Right lobe of liver (tissue), 6 donors: ENCODE data around the gene RCOR3. TPM values are rescaled to one million over a fixed set of nuclear protein-coding genes. Genes with fewer than 3 reads are reported as not detected.
"Not testable (repeated sequence)": the region's sequence is repeated elsewhere in the genome, so short reads cannot be mapped to it uniquely, and the experiment has no call there.

Experiments
- ATAC-seq, 4 donors: fragments of 200-7000 bp; cut with Tn5 transposase; one replicate each; pipeline ENCODE4 v1.9.1; 2020; ENCODE audit warnings: mild to moderate bottlenecking in 4 of 4, moderate library complexity in 4 of 4
- DNase-seq, 3 donors: peaks; one replicate each; pipeline ENCODE4 v3.0.0-alpha.2; 2020
- H3K27ac ChIP-seq, 3 donors: fragments of 200-600 bp; one replicate each; pipeline ENCODE4 v1.8.0; 2022
- H3K27me3 ChIP-seq, 2 donors: fragments of 200-600 bp; one replicate each; pipeline ENCODE4 v1.8.0; 2022
- H3K36me3 ChIP-seq, 4 donors: fragments of 200-600 bp; sonication (generic) in 1 of 4; one replicate each; pipeline versions ENCODE4 v1.5.1 to v1.8.0; 2017 to 2022; ENCODE audit warnings: control low read depth in 1 of 4
- H3K4me1 ChIP-seq, 4 donors: fragments of 200-600 bp; sonication (generic) in 1 of 4; one replicate each; pipeline versions ENCODE4 v1.5.1 to v1.8.0; 2017 to 2022; ENCODE audit warnings: control low read depth in 1 of 4
- H3K4me3 ChIP-seq, 3 donors: fragments of 200-600 bp; one replicate each; pipeline ENCODE4 v1.8.0; 2022
- H3K9me3 ChIP-seq, 4 donors: fragments of 200-600 bp; sonication (generic) in 1 of 4; one replicate each; pipeline versions ENCODE4 v1.5.1 to v1.8.0; 2017 to 2022; ENCODE audit warnings: control low read depth in 1 of 4
- CTCF ChIP-seq, 4 donors: fragments of 200-600 bp in 3 of 4; fragments of 450-650 bp in 1 of 4; IDR thresholded peaks; one replicate each; pipeline versions ENCODE4 v1.5.1 to v1.8.0; 2016 to 2022; ENCODE audit warnings: antibody characterized with exemption in 4 of 4, mild to moderate bottlenecking in 2 of 4
- POLR2A ChIP-seq: fragments of 450-650 bp; IDR thresholded peaks from one replicate; pipeline ENCODE4 v1.6.1; 2017; ENCODE audit warnings: antibody characterized with exemption, mild to moderate bottlenecking
- WGBS: methylation state at CpG from one replicate; pipeline ENCODE4 v1.1.6; 2018; ENCODE audit warnings: low coverage, low lambda C conversion rate; ENCODE audit not compliant: insufficient coverage; ENCODE audit errors: missing lambda C conversion rate; 5-methylcytosine and 5-hydroxymethylcytosine counted together
- intact Hi-C, 2 donors: fragments of 100-400 bp; cut with DNase I; formaldehyde crosslinking; loops; one replicate each; pipeline versions ENCODE4 v1.11.2 to v1.14.1; 2022
- total RNA-seq, 6 experiments: library from RNA; depleted of rRNA in 2 of 6; stranded (reverse); fragments of >200 nt in 2 of 6; fragmentation: NEBNext Ultra II Directional in 3 of 6; extraction: Animal tissue kit (Norgen Biotek cat#: 25700) in 3 of 6; gene quantifications; one replicate each; pipeline versions ENCODE4 v1.1.0 to v1.2.4, GENCODE V29; 2016 to 2023
- donor health status: DM: no; HTN: yes; CAD: no.
- donor health status: DM: no; HTN: no; CAD: no.
- donor health status: DM: no; HTN: no; CAD: no.
- donor health status: DM: no; HTN: yes; CAD: no.
- donor health status: DM: no; HTN: yes; CAD: no.

RCOR3 gene
- total RNA-seq, 6 experiments from 2014 or later, result 13.0 to 24.6 (median 17.7) TPM

- 81% methylated on average over 5 of the region's 6 CpGs for WGBS
- Histone ChIP-seq H3K27ac (no peak overlapping the region), H3K4me3 (no peak overlapping the region), H3K9me3 (no peaks in the 10 kb centered on the region), H3K27me3 (no peaks in the 10 kb centered on the region), H3K4me1 (no peaks in the 10 kb centered on the region), H3K36me3 (no peaks in the 10 kb centered on the region)
- DNase-seq (no peak), ATAC-seq (no peak)
- TF ChIP-seq CTCF (IDR thresholded peaks at IDR 0.05) (no peak), POLR2A (no peak)
- intact Hi-C loops, result no loop called here
Measured at GRCh38 chr1:211236633-211237320, 22.4 kb upstream of the RCOR3 start.

- Histone ChIP-seq H3K27me3 (no peaks in the 10 kb centered on the region), H3K36me3 (no peaks in the 10 kb centered on the region), H3K27ac (no peak overlapping the region), H3K4me3 (no peak overlapping the region), H3K4me1 (no peaks in the 10 kb centered on the region), H3K9me3 (no peaks in the 10 kb centered on the region)
- TF ChIP-seq POLR2A (no peak), CTCF (IDR thresholded peaks at IDR 0.05) (no peak)
- intact Hi-C loops, result no loop called here
- 77% methylated on average over 3 of the region's 9 CpGs for WGBS
- no peak for ATAC-seq
- no peak for DNase-seq
Measured at GRCh38 chr1:211237579-211237978, 21.6 kb upstream of the RCOR3 start.

- intact Hi-C loops, ATAC-seq: not testable (repeated sequence)
- WGBS, result 82% methylated on average over 5 of the region's 8 CpGs
Measured at GRCh38 chr1:211240567-211240966, 18.6 kb upstream of the RCOR3 start.

GRCh38 chr1:211241071-211241470, 18.1 kb upstream of the RCOR3 start:
- TF ChIP-seq CTCF (IDR thresholded peaks at IDR 0.05), result no peak
- no peak for TF ChIP-seq POLR2A
- H3K27ac ChIP-seq, result no peak overlapping the region
- no peaks in the 10 kb centered on the region for H3K9me3 ChIP-seq
- no peaks in the 10 kb centered on the region for H3K4me1 ChIP-seq
- no peak overlapping the region for H3K4me3 ChIP-seq
- 78% methylated on average over 1 of the region's 1 CpG for WGBS
- H3K27me3 ChIP-seq, result no peaks in the 10 kb centered on the region
- DNase-seq (no peak), ATAC-seq (no peak)
- intact Hi-C loops, result no loop called here
- no peaks in the 10 kb centered on the region for H3K36me3 ChIP-seq

More at GRCh38 chr1:211240567-211240966, 18.6 kb upstream of the RCOR3 start:
- not testable (repeated sequence) for H3K27ac ChIP-seq, H3K9me3 ChIP-seq, H3K27me3 ChIP-seq, DNase-seq, H3K4me3 ChIP-seq, H3K36me3 ChIP-seq, H3K4me1 ChIP-seq

GRCh38 chr1:211243639-211244038, 15.5 kb upstream of the RCOR3 start:
- intact Hi-C loops, H3K27me3 ChIP-seq, H3K36me3 ChIP-seq, H3K9me3 ChIP-seq, DNase-seq, ATAC-seq, H3K27ac ChIP-seq, H3K4me1 ChIP-seq, H3K4me3 ChIP-seq: not testable (repeated sequence)
- 86% methylated on average over 5 of the region's 5 CpGs for WGBS

- not testable (repeated sequence) for ATAC-seq
Measured at GRCh38 chr1:211246583-211246982, 12.6 kb upstream of the RCOR3 start.

More at GRCh38 chr1:211246583-211246982, 12.6 kb upstream of the RCOR3 start:
- H3K27ac ChIP-seq, intact Hi-C loops, DNase-seq, H3K9me3 ChIP-seq, H3K36me3 ChIP-seq, H3K4me1 ChIP-seq, H3K27me3 ChIP-seq, H3K4me3 ChIP-seq: not testable (repeated sequence)
- WGBS, result 56% methylated on average over 4 of the region's 4 CpGs
